DMS79 (cell line): ENCODE measurements around the gene BMPR2.
A peak's percentile ranks its signal among the peaks of the same experiment; 100 is the strongest.
"Not testable (repeated sequence)": the region's sequence is repeated elsewhere in the genome, so short reads cannot be mapped to it uniquely, and the experiment has no call there.

ENCODE experiments used
- DNase-seq: peaks from one replicate; lab custom pipeline; 2025; lab: John Stamatoyannopoulos, UW

The BMPR2 gene

GRCh38 chr2:202375609-202376408 lies at the start of gene BMPR2:
TSS of gene BMPR2 (plus strand) at chr2:202376327. CDS start at chr2:202377475, 1,148 bp downstream.
- DNase-seq, result peak; percentile 98

GRCh38 chr2:202327858-202328257 lies 48.3 kb upstream of the BMPR2 start:
- no peak for DNase-seq

DNA sequence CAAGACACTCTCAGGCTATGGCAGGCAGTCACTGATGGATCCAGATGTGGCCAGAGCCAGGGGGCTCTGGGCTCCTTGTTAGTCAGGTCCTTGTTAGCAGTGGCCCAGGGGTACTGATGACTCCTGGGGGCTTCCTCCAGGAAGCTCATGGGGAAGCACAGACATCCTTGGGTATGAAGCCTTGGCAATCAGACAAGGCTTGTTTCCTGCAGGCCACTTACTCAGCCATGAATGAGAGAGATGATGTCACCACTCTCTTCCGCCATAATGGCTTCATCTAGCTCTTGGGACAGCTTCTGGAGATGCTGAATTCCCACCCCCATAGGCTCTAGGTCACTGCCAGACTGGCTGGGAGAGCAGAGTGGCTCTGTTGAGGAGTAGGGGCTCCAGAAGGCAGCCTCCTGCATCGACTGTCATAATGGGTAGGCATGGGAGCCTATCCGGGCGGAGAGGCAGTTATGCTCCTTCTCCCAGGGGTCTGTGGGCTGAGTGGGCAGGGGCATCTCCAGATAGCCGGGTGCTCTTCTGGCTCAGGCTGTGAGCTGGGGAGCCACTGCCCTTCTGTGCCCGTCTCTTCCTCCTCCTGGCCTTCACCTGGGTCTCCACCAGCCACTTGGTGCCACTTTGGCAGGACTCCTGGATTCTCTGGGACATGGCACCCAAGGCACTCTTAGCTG lies 40.2 kb upstream of the BMPR2 start:
- peak; percentile 44 for DNase-seq

- peak; percentile 17 for DNase-seq
Measured at GRCh38 chr2:202337151-202337550, 39.0 kb upstream of the BMPR2 start.

- DNase-seq, result no peak
Measured at GRCh38 chr2:202337706-202338346, 38.3 kb upstream of the BMPR2 start.

GRCh38 chr2:202339071-202339870 lies 36.9 kb upstream of the BMPR2 start:
- DNase-seq, result no peak

- DNase-seq, result no peak
Measured at GRCh38 chr2:202344178-202344577, 31.9 kb upstream of the BMPR2 start.

DNA sequence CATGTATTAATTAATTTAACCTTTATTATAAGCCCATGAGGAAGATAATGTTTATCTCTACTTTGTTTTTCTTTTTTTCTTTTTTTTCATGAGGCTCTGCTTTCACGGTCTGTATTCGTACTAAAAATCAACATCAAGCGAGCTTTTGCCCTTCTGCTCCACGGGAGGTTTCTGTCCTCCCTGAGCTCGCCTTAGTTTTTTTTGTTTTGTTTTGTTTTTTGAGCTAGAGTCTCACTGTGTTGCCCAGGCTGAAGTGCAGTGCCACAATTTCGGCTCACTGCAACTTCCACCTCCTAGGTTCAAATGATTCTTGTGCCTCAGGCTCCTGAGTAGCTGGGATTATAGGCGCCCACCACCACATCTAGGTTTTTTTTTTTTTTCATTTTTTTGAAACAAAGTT lies 29.9 kb upstream of the BMPR2 start:
- no peak for DNase-seq

GRCh38 chr2:202353430-202353829 lies 22.7 kb upstream of the BMPR2 start:
- DNase-seq, result no peak

DNA sequence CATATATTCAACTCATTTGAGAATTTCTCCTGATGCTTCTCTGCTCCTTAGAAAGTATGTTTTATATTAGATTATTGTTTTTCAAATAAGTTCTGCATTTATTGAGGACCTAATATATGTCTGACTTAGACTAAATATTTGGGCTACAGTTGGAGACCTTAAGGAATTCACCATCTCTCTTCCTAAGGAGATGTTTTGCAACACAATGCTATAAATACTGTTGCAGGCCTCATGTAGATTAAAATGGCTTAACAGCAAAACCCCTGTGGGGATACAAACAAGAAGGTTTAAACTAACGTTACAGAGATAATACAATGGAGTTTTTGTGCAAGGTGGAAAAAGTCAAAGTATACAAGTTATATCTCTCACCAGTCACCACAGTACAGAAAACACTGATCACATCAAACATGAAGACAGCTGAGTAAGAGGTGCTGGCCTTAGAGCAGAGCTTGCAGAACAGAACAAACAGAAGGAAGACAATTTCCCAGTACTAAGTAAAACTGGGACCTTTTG lies 20.1 kb upstream of the BMPR2 start:
- DNase-seq, result no peak

DNA sequence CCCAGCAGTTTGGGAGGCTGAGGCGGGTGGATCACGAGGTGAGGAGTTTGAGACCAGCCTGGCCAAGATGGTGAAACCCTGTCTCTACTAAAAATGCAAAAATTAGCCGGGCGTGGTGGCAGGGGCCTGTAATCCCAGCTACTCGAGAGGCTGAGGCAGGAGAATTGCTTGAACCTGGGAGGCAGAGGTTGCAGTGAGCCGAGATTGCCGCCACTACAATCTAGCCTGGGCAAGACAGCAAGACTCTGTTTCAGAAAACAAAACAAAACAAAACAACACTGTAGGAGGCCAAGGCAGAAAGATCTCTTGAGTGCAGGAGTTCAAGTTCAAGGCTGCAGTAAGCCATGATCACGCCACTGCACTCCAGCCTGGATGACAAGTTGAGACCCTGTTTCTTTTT lies 17.2 kb upstream of the BMPR2 start:
- DNase-seq, result not testable (repeated sequence)

- no peak for DNase-seq
Measured at GRCh38 chr2:202360646-202361045, 15.5 kb upstream of the BMPR2 start.

- DNase-seq, result no peak
Measured at GRCh38 chr2:202361108-202361507, 15.0 kb upstream of the BMPR2 start.

DNA sequence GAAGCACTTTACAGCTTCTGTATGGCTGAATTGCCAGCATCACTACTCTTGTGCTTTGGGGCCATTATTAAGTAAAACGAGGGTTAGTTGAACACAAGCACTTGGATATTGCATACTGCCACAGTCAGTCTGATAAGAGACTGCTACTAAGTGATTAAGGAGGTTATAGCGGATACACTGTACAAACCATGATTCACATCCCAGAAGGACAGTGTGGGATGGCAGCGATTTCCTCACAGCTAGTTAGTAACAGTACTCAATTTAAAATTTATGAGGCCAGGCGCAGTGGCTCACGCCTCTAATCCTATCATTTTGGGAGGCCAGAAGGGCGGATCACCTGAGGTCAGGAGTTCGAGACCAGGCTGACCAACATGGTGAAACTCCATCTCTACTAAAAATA lies 2.6 kb upstream of the BMPR2 start:
- no peak for DNase-seq

GRCh38 chr2:202374383-202374782 lies 1.7 kb upstream of the BMPR2 start:
- not testable (repeated sequence) for DNase-seq

GRCh38 chr2:202375033-202375608 lies 1.0 kb upstream of the BMPR2 start:
- peak; percentile 54 for DNase-seq

DNA sequence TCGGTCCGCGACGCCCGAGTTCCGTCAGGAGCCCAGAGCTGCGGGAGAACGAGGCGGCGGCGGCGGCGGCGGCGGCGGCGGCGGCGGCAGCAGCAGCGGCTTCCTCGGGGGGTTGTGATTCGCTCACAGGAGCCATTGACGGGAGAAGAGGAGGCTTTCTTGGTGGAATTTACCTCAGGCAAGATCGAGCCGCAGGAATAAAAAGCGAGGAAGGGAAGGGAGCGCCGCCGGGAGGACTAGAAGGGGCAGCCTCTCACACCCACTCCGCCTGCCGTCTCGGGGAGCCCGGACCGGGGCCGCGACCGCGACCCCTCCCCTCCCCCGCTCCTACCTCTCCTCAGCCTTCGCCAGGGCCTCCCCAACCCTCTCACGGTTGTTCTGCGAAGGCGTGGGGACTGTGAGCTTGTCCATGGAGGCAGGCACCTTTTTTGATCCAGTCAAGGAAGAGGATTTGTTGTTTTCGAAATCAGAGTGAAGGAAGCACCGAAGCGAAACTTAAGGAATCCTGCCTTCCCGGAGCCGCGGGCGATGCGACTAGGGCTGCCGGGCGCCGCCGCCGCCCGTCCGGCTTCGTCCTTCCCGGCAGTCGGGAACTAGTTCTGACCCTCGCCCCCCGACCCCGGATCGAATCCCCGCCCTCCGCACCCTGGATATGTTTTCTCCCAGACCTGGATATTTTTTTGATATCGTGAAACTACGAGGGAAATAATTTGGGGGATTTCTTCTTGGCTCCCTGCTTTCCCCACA lies 506 bp downstream of the BMPR2 start:
- peak; percentile 40 for DNase-seq

DNA sequence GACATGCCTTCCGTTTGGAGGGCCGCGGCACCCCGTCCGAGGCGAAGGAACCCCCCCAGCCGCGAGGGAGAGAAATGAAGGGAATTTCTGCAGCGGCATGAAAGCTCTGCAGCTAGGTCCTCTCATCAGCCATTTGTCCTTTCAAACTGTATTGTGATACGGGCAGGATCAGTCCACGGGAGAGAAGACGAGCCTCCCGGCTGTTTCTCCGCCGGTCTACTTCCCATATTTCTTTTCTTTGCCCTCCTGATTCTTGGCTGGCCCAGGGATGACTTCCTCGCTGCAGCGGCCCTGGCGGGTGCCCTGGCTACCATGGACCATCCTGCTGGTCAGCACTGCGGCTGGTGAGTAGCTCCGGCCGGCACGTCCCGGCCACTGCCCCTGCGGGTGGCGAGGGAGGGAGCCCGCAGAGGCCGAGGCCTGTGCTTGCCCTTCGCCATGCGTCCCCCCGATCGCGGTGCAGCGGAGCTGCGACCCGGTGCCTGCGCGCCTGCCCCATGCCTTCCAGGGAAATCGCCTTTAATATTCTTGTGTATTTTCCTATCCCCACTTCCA lies 1.2 kb downstream of the BMPR2 start:
- DNase-seq, result no peak

- DNase-seq, result no peak
Measured at GRCh38 chr2:202378001-202378400, 1.9 kb downstream of the BMPR2 start.

DNA sequence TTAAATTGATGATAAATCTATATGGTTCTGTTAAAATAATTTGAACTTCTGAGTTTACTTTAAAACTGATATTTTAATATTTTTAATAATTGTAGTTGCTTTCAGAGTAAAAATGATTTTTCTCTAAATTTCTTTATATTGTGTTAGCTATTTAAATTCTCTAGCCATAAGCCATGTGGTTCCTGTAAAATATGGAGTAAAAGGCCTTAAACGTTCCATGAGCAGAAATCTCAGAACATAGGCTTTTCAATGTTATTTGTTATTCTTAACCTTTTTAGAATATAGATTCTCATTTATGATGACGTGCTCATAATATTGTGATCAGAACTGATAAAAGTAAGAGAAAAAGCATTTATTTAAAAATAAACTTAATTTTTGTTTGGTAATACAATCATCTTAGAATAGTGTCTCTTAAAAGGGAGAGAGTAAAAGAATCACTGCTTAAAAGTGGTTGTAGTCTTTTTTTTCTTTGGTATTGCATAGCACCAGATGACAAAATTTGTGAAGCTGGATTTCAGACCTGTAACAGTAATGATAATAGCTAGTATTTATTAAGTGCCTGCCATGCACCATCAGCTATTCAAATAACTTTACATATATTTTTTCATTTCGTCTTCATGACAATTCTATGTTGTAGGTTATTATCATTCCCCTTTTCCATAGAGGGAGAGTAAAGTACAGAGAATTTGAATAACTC lies 2.7 kb downstream of the BMPR2 start:
- DNase-seq, result peak; percentile 21
